Occipital lobe (tissue), 2 donors: ENCODE data around the gene PCTP. TPM values are rescaled to one million over a fixed set of nuclear protein-coding genes. Genes with fewer than 3 reads are reported as not detected.

ENCODE experiments used
- DNase-seq: peaks from one replicate; lab custom pipeline; 2025; lab: John Stamatoyannopoulos, UW
- total RNA-seq: library from RNA; depleted of rRNA; stranded (reverse); fragments of >200 nt; gene quantifications from one replicate; pipeline ENCODE4 v1.2.3, GENCODE V29; 2014

Gene PCTP
- 7.5 TPM for total RNA-seq

- peak; percentile 85 for DNase-seq
Measured at GRCh38 chr17:55750750-55751657, at the start of gene PCTP. Gene PCTP (plus strand): TSS chr17:55751051. CDS start chr17:55751104, 53 bp downstream.

GRCh38 chr17:55702150-55702549 lies 48.7 kb upstream of the PCTP start:
- DNase-seq = no peak

GRCh38 chr17:55704401-55704800 lies 46.5 kb upstream of the PCTP start:
- DNase-seq = no peak

- no peak for DNase-seq
Measured at GRCh38 chr17:55705847-55706246, 45.0 kb upstream of the PCTP start.

GRCh38 chr17:55706808-55707773 lies 43.8 kb upstream of the PCTP start:
- DNase-seq = no peak

- DNase-seq = no peak
Measured at GRCh38 chr17:55708175-55708974, 42.5 kb upstream of the PCTP start.

GRCh38 chr17:55709440-55709839 lies 41.4 kb upstream of the PCTP start:
- no peak for DNase-seq

GRCh38 chr17:55709984-55710383 lies 40.9 kb upstream of the PCTP start:
- no peak for DNase-seq

GRCh38 chr17:55710410-55710809 lies 40.4 kb upstream of the PCTP start:
- no peak for DNase-seq

GRCh38 chr17:55710829-55711496 lies 39.9 kb upstream of the PCTP start:
- no peak for DNase-seq

- no peak for DNase-seq
Measured at GRCh38 chr17:55717432-55717831, 33.4 kb upstream of the PCTP start.

- DNase-seq = peak; percentile 16
Measured at GRCh38 chr17:55717898-55718735, 32.7 kb upstream of the PCTP start.

- DNase-seq = no peak
Measured at GRCh38 chr17:55720919-55721836, 29.7 kb upstream of the PCTP start.

- no peak for DNase-seq
Measured at GRCh38 chr17:55722016-55722736, 28.7 kb upstream of the PCTP start.

- DNase-seq = no peak
Measured at GRCh38 chr17:55722742-55723487, 27.9 kb upstream of the PCTP start, which contains the start of gene TMEM100. Gene TMEM100 (minus strand): TSS chr17:55722864. CDS start chr17:55721070, 1,794 bp downstream.

GRCh38 chr17:55723488-55723848 lies 27.4 kb upstream of the PCTP start:
- DNase-seq = no peak

- DNase-seq = no peak
Measured at GRCh38 chr17:55726440-55726839, 24.4 kb upstream of the PCTP start.
